ENCODE data around the gene ADAMTS4. TPM values are rescaled to one million over a fixed set of nuclear protein-coding genes. Genes with fewer than 3 reads are reported as not detected.

Gene ADAMTS4, protein sequence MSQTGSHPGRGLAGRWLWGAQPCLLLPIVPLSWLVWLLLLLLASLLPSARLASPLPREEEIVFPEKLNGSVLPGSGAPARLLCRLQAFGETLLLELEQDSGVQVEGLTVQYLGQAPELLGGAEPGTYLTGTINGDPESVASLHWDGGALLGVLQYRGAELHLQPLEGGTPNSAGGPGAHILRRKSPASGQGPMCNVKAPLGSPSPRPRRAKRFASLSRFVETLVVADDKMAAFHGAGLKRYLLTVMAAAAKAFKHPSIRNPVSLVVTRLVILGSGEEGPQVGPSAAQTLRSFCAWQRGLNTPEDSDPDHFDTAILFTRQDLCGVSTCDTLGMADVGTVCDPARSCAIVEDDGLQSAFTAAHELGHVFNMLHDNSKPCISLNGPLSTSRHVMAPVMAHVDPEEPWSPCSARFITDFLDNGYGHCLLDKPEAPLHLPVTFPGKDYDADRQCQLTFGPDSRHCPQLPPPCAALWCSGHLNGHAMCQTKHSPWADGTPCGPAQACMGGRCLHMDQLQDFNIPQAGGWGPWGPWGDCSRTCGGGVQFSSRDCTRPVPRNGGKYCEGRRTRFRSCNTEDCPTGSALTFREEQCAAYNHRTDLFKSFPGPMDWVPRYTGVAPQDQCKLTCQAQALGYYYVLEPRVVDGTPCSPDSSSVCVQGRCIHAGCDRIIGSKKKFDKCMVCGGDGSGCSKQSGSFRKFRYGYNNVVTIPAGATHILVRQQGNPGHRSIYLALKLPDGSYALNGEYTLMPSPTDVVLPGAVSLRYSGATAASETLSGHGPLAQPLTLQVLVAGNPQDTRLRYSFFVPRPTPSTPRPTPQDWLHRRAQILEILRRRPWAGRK
- 1 to 10 TPM in 1 of 2 experiments, under 1 TPM in 1; 0.82 to 2.1 TPM for total RNA-seq

- no peak for ATAC-seq
- peaks cover 79% of the 10 kb centered on the region for H3K4me1 Mint-ChIP-seq (ENCODE audit: low read depth)
- POLR2A ChIA-PET: interaction anchor here (1.5 to 1.9 kb wide), 2 partner anchors 14 to 33 kb away, joined by 8 to 9 read pairs; partner anchors contain the start of gene PPOX
Measured at GRCh38 chr1:161198897-161199431, at the start of gene ADAMTS4. TSS of gene ADAMTS4 (minus strand) at chr1:161199054. CDS start at chr1:161198627, 427 bp downstream.

GRCh38 chr1:161244888-161245287 lies 46.0 kb upstream of the ADAMTS4 start:
- Mint-ChIP-seq H3K27ac (no peak overlapping the region), H3K9me3 (ENCODE audit: insufficient read depth) (no peaks in the 10 kb centered on the region), H3K4me3 (no peak overlapping the region), H3K36me3 (ENCODE audit: low read depth) (no peaks in the 10 kb centered on the region), H3K27me3 (ENCODE audit: low read depth) (peaks cover 12% of the 10 kb centered on the region), H3K4me1 (ENCODE audit: low read depth) (no peaks in the 10 kb centered on the region)
- DNase-seq (no peak), ATAC-seq (no peak)
- POLR2A ChIA-PET: no interaction called here
- CTCF ChIA-PET: interaction anchor here (1.3 to 2.7 kb wide), 2 partner anchors 39 to 46 kb away, joined by 3 to 6 read pairs; no protein-coding TSS in a partner anchor

More at GRCh38 chr1:161198897-161199431, at the start of gene ADAMTS4:
- DNase-seq: no peak
- CTCF ChIA-PET: interaction anchor here (1.4 to 18.1 kb wide), 4 partner anchors 17 to 92 kb away, joined by 3 to 331 read pairs (median 10); partner anchors contain the start of genes APOA2, FCER1G, PPOX and TOMM40L
- Mint-ChIP-seq H3K9me3 (ENCODE audit: insufficient read depth) (no peaks in the 10 kb centered on the region), H3K27ac (peak within 1 kb of the TSS; percentile 95), H3K27me3 (ENCODE audit: low read depth) (no peaks in the 10 kb centered on the region), H3K4me3 (no peak within 1 kb of the TSS), H3K36me3 (ENCODE audit: low read depth) (peaks cover 15% of the 10 kb centered on the region)

GRCh38 chr1:161242313-161242712 lies 43.5 kb upstream of the ADAMTS4 start:
- H3K27me3 Mint-ChIP-seq (ENCODE audit: low read depth): peaks cover 12% of the 10 kb centered on the region
- ATAC-seq (no peak), DNase-seq (no peak)
- no peaks in the 10 kb centered on the region for H3K4me1 Mint-ChIP-seq (ENCODE audit: low read depth)
- no peak overlapping the region for H3K4me3 Mint-ChIP-seq
- ChIA-PET POLR2A (no interaction called here), CTCF (interaction anchor here (1.3 to 1.6 kb wide), 3 partner anchors 12 to 139 kb away, joined by 3 to 6 read pairs (median 6); partner anchors contain the start of gene TOMM40L)
- no peaks in the 10 kb centered on the region for H3K9me3 Mint-ChIP-seq (ENCODE audit: insufficient read depth)
- H3K36me3 Mint-ChIP-seq (ENCODE audit: low read depth): no peaks in the 10 kb centered on the region
- H3K27ac Mint-ChIP-seq: no peak overlapping the region

DNA sequence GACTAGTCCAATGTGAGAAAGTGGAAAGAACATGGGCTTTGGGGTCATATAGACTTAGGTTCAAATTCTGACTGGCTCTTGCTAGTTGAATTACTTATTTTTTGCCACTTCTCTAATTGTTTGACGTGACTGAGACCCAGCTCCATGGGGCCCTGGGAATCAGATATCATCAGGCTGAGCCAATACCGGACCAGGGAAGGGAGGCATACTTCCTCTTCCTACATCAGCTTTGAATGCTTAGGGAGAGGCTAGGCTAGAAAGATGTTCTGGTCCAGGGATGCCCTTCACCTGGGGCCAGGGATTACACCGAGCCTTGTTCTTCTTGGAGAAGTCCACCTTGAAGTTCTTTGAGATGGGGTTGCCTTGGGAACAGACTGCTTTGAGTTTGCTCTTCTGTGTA lies 42.8 kb upstream of the ADAMTS4 start:
- H3K27me3 Mint-ChIP-seq (ENCODE audit: low read depth): peaks cover 12% of the 10 kb centered on the region
- ATAC-seq: no peak
- H3K9me3 Mint-ChIP-seq (ENCODE audit: insufficient read depth): no peaks in the 10 kb centered on the region
- H3K4me3 Mint-ChIP-seq: no peak overlapping the region
- no peaks in the 10 kb centered on the region for H3K4me1 Mint-ChIP-seq (ENCODE audit: low read depth)
- no peak overlapping the region for H3K27ac Mint-ChIP-seq
- DNase-seq: no peak
- no peaks in the 10 kb centered on the region for H3K36me3 Mint-ChIP-seq (ENCODE audit: low read depth)
- POLR2A ChIA-PET: no interaction called here
- CTCF ChIA-PET: interaction anchor here (1.3 to 1.6 kb wide), 4 partner anchors 12 to 140 kb away, joined by 3 to 6 read pairs (median 6); partner anchors contain the start of gene TOMM40L

- H3K4me1 Mint-ChIP-seq (ENCODE audit: low read depth): no peaks in the 10 kb centered on the region
- CTCF ChIA-PET: interaction anchor here (1.2 to 1.5 kb wide), 2 partner anchors 8 to 12 kb away, joined by 4 read pairs; no protein-coding TSS in a partner anchor
- H3K9me3 Mint-ChIP-seq (ENCODE audit: insufficient read depth): no peaks in the 10 kb centered on the region
- ATAC-seq (no peak), DNase-seq (no peak)
- POLR2A ChIA-PET: no interaction called here
- no peak within 1 kb of the TSS for H3K4me3 Mint-ChIP-seq
- peak within 1 kb of the TSS; percentile 43 for H3K27ac Mint-ChIP-seq
- peaks cover 14% of the 10 kb centered on the region for H3K27me3 Mint-ChIP-seq (ENCODE audit: low read depth)
- H3K36me3 Mint-ChIP-seq (ENCODE audit: low read depth): no peaks in the 10 kb centered on the region
Measured at GRCh38 chr1:161238039-161238473, 39.2 kb upstream of the ADAMTS4 start, which contains the start of gene NR1I3. TSS of gene NR1I3 (minus strand) at chr1:161238203. CDS start at chr1:161236565, 1,638 bp downstream.

DNA sequence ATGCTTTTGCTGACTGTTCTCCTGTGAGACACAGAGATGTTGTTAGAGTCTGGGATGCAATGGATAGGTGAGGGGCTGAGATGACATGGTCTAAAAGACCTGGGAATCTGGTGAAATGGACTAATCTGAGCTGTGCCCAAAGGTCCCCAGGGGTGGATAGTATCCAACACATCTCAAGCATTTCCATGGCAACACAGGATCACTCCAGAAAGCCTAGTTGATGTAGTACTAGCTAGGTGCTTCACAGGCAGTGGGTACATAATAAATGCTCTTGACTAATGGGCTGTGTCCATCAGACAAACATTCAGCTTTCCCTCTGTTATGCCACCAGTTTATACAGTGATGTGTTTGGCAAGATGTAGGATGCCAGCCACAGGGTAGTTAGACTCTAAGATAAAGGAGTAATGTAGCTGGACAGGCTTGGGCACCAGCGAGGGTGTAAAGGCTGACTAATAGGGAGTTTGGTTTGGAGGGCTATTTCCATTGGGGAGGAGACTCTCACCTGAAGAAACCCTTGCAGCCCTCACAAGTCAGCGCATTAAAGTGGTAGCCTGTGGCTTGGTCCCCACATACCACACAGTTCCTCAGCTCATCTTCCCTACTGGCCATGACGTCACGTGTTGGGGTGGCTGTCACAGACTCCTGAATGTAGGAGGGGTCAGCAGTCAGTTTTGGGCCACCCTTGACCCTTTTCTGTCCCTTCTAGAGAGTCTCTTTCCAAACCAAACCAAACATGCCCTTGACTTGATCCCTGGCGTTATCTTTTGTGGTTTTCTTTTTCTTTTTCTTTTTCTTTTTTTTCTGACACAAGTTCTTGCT lies 37.3 kb upstream of the ADAMTS4 start:
- DNase-seq (no peak), ATAC-seq (no peak)
- Mint-ChIP-seq H3K27ac (no peak overlapping the region), H3K4me1 (ENCODE audit: low read depth) (peaks cover 3% of the 10 kb centered on the region), H3K36me3 (ENCODE audit: low read depth) (no peaks in the 10 kb centered on the region), H3K4me3 (no peak overlapping the region), H3K9me3 (ENCODE audit: insufficient read depth) (no peaks in the 10 kb centered on the region), H3K27me3 (ENCODE audit: low read depth) (peaks cover 6% of the 10 kb centered on the region)
- ChIA-PET POLR2A (interaction anchor here (0.6 kb wide), 1 partner anchor 31 kb away, joined by 3 read pairs; no protein-coding TSS in a partner anchor), CTCF (interaction anchor here (0.7 to 1.8 kb wide), 4 partner anchors 11 to 146 kb away, joined by 3 to 7 read pairs (median 4); partner anchors contain the start of gene TOMM40L)

- ATAC-seq (no peak), DNase-seq (no peak)
- Mint-ChIP-seq H3K36me3 (ENCODE audit: low read depth) (peaks cover 23% of the 10 kb centered on the region), H3K27me3 (ENCODE audit: low read depth) (peaks cover 2% of the 10 kb centered on the region), H3K4me3 (no peak overlapping the region), H3K9me3 (ENCODE audit: insufficient read depth) (no peaks in the 10 kb centered on the region), H3K27ac (no peak overlapping the region), H3K4me1 (ENCODE audit: low read depth) (peaks cover 12% of the 10 kb centered on the region)
- POLR2A ChIA-PET: no interaction called here
- CTCF ChIA-PET: interaction anchor here (1.0 to 1.9 kb wide), 4 partner anchors 16 to 151 kb away, joined by 3 to 10 read pairs (median 4); no protein-coding TSS in a partner anchor
Measured at GRCh38 chr1:161233102-161233501, 34.2 kb upstream of the ADAMTS4 start.

GRCh38 chr1:161230762-161231161 lies 31.9 kb upstream of the ADAMTS4 start:
- POLR2A ChIA-PET: interaction anchor here (0.6 to 1.1 kb wide), 5 partner anchors 28 to 159 kb away, joined by 3 to 6 read pairs (median 4); partner anchors contain the start of gene NDUFS2

GRCh38 chr1:161229896-161230295 lies 31.0 kb upstream of the ADAMTS4 start:
- peaks cover 41% of the 10 kb centered on the region for H3K4me1 Mint-ChIP-seq (ENCODE audit: low read depth)
- H3K36me3 Mint-ChIP-seq (ENCODE audit: low read depth): peaks cover 30% of the 10 kb centered on the region
- no peak overlapping the region for H3K27ac Mint-ChIP-seq
- no peak overlapping the region for H3K4me3 Mint-ChIP-seq
- CTCF ChIA-PET: interaction anchor here (0.6 to 17.9 kb wide), 20 partner anchors 9 to 512 kb away, joined by 3 to 331 read pairs (median 4); partner anchors contain the start of genes ADAMTS4, CFAP126, NDUFS2 and PPOX
- POLR2A ChIA-PET: interaction anchor here (0.6 to 1.1 kb wide), 3 partner anchors 28 to 433 kb away, joined by 3 to 6 read pairs (median 4); partner anchors contain the start of gene NDUFS2
- ATAC-seq: no peak
- H3K9me3 Mint-ChIP-seq (ENCODE audit: insufficient read depth): no peaks in the 10 kb centered on the region
- no peaks in the 10 kb centered on the region for H3K27me3 Mint-ChIP-seq (ENCODE audit: low read depth)
- no peak for DNase-seq

More at GRCh38 chr1:161230762-161231161, 31.9 kb upstream of the ADAMTS4 start:
- ATAC-seq (no peak), DNase-seq (no peak)
- Mint-ChIP-seq H3K36me3 (ENCODE audit: low read depth) (peaks cover 30% of the 10 kb centered on the region), H3K27ac (peak overlapping the region; percentile 9), H3K27me3 (ENCODE audit: low read depth) (peaks cover 2% of the 10 kb centered on the region), H3K4me3 (no peak overlapping the region), H3K9me3 (ENCODE audit: insufficient read depth) (no peaks in the 10 kb centered on the region), H3K4me1 (ENCODE audit: low read depth) (peaks cover 34% of the 10 kb centered on the region)
- CTCF ChIA-PET: interaction anchor here (0.7 to 17.9 kb wide), 17 partner anchors 11 to 511 kb away, joined by 3 to 331 read pairs (median 5); partner anchors contain the start of genes ADAMTS4, CFAP126, NDUFS2 and PPOX

- Mint-ChIP-seq H3K27ac (peak overlapping the region; percentile 99), H3K27me3 (ENCODE audit: low read depth) (no peaks in the 10 kb centered on the region), H3K4me3 (peak overlapping the region; percentile 95), H3K36me3 (ENCODE audit: low read depth) (peaks cover 30% of the 10 kb centered on the region), H3K9me3 (ENCODE audit: insufficient read depth) (no peaks in the 10 kb centered on the region), H3K4me1 (ENCODE audit: low read depth) (peaks cover 45% of the 10 kb centered on the region)
- ChIA-PET POLR2A (no interaction called here), CTCF (interaction anchor here (1.1 to 17.9 kb wide), 15 partner anchors 9 to 161 kb away, joined by 3 to 331 read pairs (median 6); partner anchors contain the start of genes ADAMTS4, CFAP126, NDUFS2 and PPOX)
- ATAC-seq (no peak), DNase-seq (no peak)
Measured at GRCh38 chr1:161228032-161228431, 29.2 kb upstream of the ADAMTS4 start.
